PFSK-1 (cell line): ENCODE data around the gene GREM2.

Source experiments
- POLR2AphosphoS5 ChIP-seq: IDR thresholded peaks from 2 replicates; pipeline ENCODE4 v1.6.1; 2012; ENCODE audit warnings: low read depth, mild to moderate bottlenecking, control low read depth, low read length, moderate library complexity
- SIN3A ChIP-seq: IDR thresholded peaks from 2 replicates; pipeline ENCODE4 v1.6.1; 2012; ENCODE audit warnings: mild to moderate bottlenecking, low read length, moderate library complexity, borderline replicate concordance; ENCODE audit not compliant: insufficient read depth
- TAF1 ChIP-seq: IDR thresholded peaks from 2 replicates; pipeline ENCODE4 v1.6.1; 2012; ENCODE audit warnings: low read length, control low read depth, borderline replicate concordance; ENCODE audit not compliant: insufficient read depth
- TF ChIP-seq, protein P1 (sequence below), 2 experiments: IDR thresholded peaks; 2 replicates each; pipeline versions ENCODE4 v1.6.1 to v1.8.0; 2011 to 2012; ENCODE audit warnings: low read depth in 2 of 2, low read length in 2 of 2, control low read depth in 1 of 2, inconsistent platforms in 1 of 2, mild to moderate bottlenecking in 1 of 2, moderate library complexity in 1 of 2; ENCODE audit not compliant: insufficient read depth in 1 of 2

DNA sequence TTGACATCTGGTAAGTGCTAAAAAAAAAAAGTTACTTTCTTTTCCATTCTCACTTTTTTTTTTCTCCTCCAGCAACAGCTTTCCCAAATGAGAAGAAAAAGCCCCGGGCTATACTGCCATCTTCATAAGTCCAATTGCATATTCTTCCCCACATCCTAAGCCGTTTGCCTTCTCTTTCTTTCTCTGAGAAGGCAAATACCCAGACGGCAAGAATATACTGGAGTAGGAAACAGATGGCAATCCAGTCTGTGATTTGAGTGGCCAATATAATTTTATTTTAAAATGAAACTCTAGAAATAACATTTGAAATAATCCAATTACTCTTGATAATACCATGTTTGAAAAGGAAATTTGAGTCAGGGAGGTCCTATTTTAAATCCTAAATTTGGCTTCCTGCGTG lies 44.6 kb upstream of the GREM2 start:
- TF ChIP-seq, protein P1, sequence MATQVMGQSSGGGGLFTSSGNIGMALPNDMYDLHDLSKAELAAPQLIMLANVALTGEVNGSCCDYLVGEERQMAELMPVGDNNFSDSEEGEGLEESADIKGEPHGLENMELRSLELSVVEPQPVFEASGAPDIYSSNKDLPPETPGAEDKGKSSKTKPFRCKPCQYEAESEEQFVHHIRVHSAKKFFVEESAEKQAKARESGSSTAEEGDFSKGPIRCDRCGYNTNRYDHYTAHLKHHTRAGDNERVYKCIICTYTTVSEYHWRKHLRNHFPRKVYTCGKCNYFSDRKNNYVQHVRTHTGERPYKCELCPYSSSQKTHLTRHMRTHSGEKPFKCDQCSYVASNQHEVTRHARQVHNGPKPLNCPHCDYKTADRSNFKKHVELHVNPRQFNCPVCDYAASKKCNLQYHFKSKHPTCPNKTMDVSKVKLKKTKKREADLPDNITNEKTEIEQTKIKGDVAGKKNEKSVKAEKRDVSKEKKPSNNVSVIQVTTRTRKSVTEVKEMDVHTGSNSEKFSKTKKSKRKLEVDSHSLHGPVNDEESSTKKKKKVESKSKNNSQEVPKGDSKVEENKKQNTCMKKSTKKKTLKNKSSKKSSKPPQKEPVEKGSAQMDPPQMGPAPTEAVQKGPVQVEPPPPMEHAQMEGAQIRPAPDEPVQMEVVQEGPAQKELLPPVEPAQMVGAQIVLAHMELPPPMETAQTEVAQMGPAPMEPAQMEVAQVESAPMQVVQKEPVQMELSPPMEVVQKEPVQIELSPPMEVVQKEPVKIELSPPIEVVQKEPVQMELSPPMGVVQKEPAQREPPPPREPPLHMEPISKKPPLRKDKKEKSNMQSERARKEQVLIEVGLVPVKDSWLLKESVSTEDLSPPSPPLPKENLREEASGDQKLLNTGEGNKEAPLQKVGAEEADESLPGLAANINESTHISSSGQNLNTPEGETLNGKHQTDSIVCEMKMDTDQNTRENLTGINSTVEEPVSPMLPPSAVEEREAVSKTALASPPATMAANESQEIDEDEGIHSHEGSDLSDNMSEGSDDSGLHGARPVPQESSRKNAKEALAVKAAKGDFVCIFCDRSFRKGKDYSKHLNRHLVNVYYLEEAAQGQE (IDR thresholded peaks at IDR 0.05; ENCODE audit: insufficient read depth in 1 of 2, low read depth in 2 of 2, low read length in 2 of 2) = no peak
- TF ChIP-seq POLR2AphosphoS5 (no peak), TAF1 (no peak), SIN3A (no peak)
